ENCODE measurements around the gene MPZL2.

DNA sequence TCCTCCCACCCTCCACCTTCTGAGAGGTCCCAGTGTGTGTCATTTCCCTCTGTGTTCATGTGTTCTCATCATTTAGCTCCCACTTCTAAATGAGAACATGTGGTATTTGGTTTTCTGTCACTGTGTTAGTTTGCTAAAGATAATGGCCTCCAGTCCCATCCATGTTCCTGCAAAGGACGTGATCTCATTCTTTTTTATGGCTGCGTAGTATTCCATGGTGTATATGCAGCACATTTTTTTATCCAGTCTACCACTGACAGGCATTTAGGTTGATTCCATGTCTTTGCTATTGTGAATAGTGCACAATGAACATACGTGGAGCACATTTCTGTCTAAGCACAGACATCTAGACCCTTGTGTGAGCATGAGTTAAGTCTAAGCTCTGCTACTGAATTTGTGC is 46.2 kb upstream of the MPZL2 start:
- TF ChIP-seq, protein P1, sequence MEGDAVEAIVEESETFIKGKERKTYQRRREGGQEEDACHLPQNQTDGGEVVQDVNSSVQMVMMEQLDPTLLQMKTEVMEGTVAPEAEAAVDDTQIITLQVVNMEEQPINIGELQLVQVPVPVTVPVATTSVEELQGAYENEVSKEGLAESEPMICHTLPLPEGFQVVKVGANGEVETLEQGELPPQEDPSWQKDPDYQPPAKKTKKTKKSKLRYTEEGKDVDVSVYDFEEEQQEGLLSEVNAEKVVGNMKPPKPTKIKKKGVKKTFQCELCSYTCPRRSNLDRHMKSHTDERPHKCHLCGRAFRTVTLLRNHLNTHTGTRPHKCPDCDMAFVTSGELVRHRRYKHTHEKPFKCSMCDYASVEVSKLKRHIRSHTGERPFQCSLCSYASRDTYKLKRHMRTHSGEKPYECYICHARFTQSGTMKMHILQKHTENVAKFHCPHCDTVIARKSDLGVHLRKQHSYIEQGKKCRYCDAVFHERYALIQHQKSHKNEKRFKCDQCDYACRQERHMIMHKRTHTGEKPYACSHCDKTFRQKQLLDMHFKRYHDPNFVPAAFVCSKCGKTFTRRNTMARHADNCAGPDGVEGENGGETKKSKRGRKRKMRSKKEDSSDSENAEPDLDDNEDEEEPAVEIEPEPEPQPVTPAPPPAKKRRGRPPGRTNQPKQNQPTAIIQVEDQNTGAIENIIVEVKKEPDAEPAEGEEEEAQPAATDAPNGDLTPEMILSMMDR (IDR thresholded peaks at IDR 0.05) = no peak
- no peak for TF ChIP-seq POLR2A (IDR thresholded peaks at IDR 0.05)

Data from adrenal gland (tissue), 5 donors.